Measurements from ENCODE around the gene PKIG.
A peak's percentile ranks its signal among the peaks of the same experiment; 100 is the strongest.
"Not testable (repeated sequence)": the region's sequence is repeated elsewhere in the genome, so short reads cannot be mapped to it uniquely, and the experiment has no call there.

Gene PKIG

DNA sequence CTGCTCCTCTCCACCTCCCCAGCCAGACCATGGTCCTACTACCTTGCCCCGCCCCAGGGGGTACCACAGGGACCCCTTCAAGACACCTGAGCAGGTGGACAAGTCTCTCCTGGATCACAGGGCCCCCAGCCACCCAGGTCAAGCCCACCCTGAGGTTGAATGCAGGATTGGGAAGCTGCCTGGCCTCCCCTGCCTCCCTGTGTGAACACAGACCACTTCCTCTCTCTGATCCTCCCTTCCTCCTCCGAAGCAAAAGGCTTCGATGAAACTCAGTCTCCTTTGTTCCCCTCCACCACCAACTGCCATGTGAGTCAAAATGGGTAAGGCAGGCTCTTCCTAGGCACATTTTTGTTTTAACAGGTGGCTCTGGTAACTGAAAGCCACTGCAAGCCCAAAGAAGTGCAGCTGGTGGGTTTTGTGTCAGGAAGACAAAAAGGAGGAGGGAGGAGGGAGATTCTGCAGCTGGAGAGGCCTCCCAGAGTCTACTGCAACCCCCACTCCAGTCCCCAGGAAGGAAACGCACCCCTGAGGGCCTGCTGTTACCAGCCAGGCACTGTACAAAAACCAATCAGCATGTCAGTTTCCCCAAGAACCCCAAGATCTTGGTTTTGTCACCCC, 63.8 kb downstream of the PKIG start:
- Histone ChIP-seq H3K36me3 (ENCODE audit: control insufficient read depth, insufficient read depth, low read length) (no peaks in the 10 kb centered on the region), H3K4me3 (ENCODE audit: low read depth, low read length) (no peak overlapping the region), H3K9me3 (ENCODE audit: control insufficient read depth, insufficient read depth, low read length) (no peaks in the 10 kb centered on the region), H3K4me1 (ENCODE audit: control insufficient read depth, insufficient read depth, low read length) (peaks cover 13% of the 10 kb centered on the region), H3K27me3 (ENCODE audit: control insufficient read depth, insufficient read depth, low read length) (peaks cover 9% of the 10 kb centered on the region), H3K9ac (ENCODE audit: low read depth, low read length) (no peak overlapping the region)

DNA sequence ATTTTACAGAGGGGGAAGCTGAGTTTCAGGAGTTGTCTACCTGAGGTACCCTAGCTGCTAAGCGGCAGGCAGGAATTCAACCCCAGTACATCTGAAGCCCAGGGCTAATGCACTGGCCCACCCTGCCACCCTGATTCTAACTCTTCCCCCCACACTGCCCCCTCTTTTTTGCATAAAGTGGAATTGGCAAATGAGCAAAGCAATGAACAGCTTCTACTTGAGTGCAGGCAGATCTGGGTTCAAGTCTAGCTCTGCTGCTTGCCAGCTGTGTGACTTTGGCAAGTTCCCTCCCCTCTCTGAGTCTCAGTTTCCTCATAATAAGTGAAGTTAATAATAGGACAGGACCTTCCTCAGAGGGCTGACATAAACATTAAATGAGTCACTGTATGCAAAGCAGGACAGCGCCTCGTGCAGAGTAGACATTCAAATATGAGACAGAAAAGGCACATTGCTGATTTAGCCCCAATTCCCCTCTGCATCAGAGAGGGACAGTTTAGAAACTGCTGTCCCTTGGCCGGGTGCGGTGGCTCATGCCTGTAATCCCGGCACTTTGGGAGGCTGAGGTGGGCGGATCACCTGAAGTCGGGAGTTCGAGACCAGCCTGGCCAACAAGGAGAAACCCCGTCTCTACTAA, 64.4 kb downstream of the PKIG start:
- H3K4me3 ChIP-seq (ENCODE audit: low read depth, low read length): no peak overlapping the region
- no peaks in the 10 kb centered on the region for H3K9me3 ChIP-seq (ENCODE audit: control insufficient read depth, insufficient read depth, low read length)
- H3K36me3 ChIP-seq (ENCODE audit: control insufficient read depth, insufficient read depth, low read length): no peaks in the 10 kb centered on the region
- no peak overlapping the region for H3K9ac ChIP-seq (ENCODE audit: low read depth, low read length)
- peaks cover 9% of the 10 kb centered on the region for H3K27me3 ChIP-seq (ENCODE audit: control insufficient read depth, insufficient read depth, low read length)
- peaks cover 13% of the 10 kb centered on the region for H3K4me1 ChIP-seq (ENCODE audit: control insufficient read depth, insufficient read depth, low read length)

DNA sequence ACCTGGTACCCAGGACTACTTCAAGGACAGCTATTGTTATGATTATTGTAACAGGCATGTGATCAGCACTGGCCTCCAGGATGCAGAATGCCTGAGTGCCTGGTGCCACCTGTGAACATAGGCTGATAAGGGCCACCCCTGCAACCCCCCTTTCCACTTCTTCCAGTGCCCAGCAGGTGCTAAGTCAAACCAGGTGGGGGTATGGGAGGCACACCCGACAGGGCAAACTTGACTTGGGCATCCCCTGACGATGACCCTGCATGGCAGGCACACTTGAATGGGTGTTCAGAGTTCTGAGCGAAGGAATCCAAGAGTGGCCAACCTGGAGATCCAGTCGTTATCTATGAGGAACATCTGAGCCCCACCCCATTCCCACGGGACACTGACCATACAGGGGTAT, 65.7 kb downstream of the PKIG start:
- Histone ChIP-seq H3K4me3 (ENCODE audit: low read depth, low read length) (no peak overlapping the region), H3K27me3 (ENCODE audit: control insufficient read depth, insufficient read depth, low read length) (peaks cover 19% of the 10 kb centered on the region), H3K4me1 (ENCODE audit: control insufficient read depth, insufficient read depth, low read length) (peaks cover 6% of the 10 kb centered on the region), H3K36me3 (ENCODE audit: control insufficient read depth, insufficient read depth, low read length) (no peaks in the 10 kb centered on the region), H3K9ac (ENCODE audit: low read depth, low read length) (no peak overlapping the region), H3K9me3 (ENCODE audit: control insufficient read depth, insufficient read depth, low read length) (no peaks in the 10 kb centered on the region)

DNA sequence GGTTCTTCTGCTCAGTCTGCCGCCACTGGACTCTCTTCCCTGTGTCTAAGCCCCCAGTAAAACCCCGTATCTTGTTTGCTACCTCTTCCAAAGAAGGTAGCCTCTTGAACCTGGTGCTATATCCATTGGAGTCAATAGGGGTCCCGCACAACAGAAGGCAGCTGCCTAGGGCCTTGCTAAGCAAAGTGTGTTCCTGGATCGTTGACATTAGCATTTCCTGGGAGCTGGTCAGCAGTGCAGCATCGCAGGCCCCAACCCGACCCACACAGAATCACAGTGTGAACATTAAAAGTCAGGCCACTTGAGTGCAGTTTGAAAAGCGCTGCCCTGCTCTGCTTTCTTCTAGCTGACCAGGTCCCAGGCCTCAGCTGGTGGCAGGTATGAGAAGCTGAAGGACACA, 66.2 kb downstream of the PKIG start:
- Histone ChIP-seq H3K9ac (ENCODE audit: low read depth, low read length) (no peak overlapping the region), H3K4me3 (ENCODE audit: low read depth, low read length) (no peak overlapping the region), H3K9me3 (ENCODE audit: control insufficient read depth, insufficient read depth, low read length) (no peaks in the 10 kb centered on the region), H3K4me1 (ENCODE audit: control insufficient read depth, insufficient read depth, low read length) (peaks cover 4% of the 10 kb centered on the region), H3K36me3 (ENCODE audit: control insufficient read depth, insufficient read depth, low read length) (no peaks in the 10 kb centered on the region), H3K27me3 (ENCODE audit: control insufficient read depth, insufficient read depth, low read length) (peaks cover 24% of the 10 kb centered on the region)

DNA sequence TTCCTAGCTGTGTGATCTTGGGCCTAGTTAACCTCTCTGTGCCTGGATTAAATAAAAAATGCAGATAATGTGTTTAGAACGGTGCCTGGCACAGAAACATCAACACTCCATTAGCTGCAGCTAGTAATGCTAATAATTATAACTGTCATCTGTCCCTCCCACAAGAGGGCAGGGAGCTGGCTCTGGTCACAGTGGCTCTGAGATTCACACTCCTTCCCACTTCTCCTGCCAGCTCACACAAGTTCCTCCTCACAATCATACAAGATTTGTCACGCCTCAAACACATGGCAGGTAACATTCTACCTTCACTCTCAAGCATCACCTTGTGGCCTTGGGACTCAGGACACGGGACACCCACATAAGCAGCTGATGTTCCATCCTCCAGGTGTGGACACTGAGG, 66.7 kb downstream of the PKIG start:
- Histone ChIP-seq H3K9me3 (ENCODE audit: control insufficient read depth, insufficient read depth, low read length) (no peaks in the 10 kb centered on the region), H3K9ac (ENCODE audit: low read depth, low read length) (no peak overlapping the region), H3K4me1 (ENCODE audit: control insufficient read depth, insufficient read depth, low read length) (peaks cover 4% of the 10 kb centered on the region), H3K27me3 (ENCODE audit: control insufficient read depth, insufficient read depth, low read length) (peaks cover 26% of the 10 kb centered on the region), H3K36me3 (ENCODE audit: control insufficient read depth, insufficient read depth, low read length) (no peaks in the 10 kb centered on the region), H3K4me3 (ENCODE audit: low read depth, low read length) (no peak overlapping the region)

DNA sequence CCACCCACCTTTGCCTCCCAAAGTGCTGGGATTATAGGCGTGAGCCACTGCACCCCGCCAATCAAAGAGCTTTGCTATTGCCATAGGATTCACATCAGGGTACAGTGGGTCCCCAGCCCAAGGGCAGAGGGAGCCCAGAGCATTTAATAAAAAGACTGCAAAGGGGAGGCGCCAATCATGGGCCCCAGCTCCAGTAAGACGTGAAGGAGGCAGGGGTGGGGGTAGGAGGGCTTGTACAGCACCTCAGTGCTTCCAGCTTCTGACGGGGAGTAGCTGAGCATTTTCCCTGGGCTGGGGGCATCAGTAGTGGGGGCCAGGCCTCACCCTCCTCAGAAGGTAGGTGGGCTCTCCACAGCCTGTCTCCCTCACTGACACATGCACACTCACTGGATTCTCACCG, 67.6 kb downstream of the PKIG start:
- Histone ChIP-seq H3K9me3 (ENCODE audit: control insufficient read depth, insufficient read depth, low read length) (no peaks in the 10 kb centered on the region), H3K36me3 (ENCODE audit: control insufficient read depth, insufficient read depth, low read length) (no peaks in the 10 kb centered on the region), H3K27me3 (ENCODE audit: control insufficient read depth, insufficient read depth, low read length) (peaks cover 26% of the 10 kb centered on the region), H3K9ac (ENCODE audit: low read depth, low read length) (no peak overlapping the region), H3K4me1 (ENCODE audit: control insufficient read depth, insufficient read depth, low read length) (peaks cover 4% of the 10 kb centered on the region), H3K4me3 (ENCODE audit: low read depth, low read length) (no peak overlapping the region)

DNA sequence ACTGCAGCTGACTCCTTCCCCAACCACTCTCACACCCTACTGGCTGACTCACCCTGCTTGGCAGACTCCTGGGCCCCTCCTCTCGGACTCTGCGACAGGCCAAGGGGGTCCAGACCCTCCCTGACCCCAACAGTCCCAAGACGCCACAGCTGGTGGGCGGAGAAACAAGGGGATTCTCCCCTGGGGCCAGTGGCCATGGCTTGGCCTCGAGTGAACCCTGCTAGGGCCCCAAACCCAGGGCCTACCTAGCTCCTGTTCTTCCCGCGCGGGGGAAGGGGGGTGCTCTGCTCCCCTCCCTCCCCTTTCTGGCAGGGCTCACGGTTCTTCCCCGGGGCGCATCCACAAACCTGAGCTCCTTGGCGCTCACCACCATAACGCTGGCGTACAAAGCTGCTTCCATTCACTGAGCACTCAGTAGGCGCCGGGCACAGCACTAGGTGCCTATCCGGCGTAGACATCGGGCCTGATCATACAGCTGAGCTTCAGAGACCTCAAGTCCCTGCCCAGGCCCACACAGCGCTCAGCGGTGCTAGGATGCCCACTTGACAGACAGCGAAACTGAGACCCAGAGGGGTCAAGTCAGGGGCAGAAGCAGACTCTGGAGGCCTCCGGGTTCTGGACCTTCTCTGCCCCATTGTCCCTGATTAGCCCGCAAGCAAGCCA, 68.5 kb downstream of the PKIG start:
- H3K9me3 ChIP-seq (ENCODE audit: control insufficient read depth, insufficient read depth, low read length): no peaks in the 10 kb centered on the region
- peaks cover 4% of the 10 kb centered on the region for H3K4me1 ChIP-seq (ENCODE audit: control insufficient read depth, insufficient read depth, low read length)
- peak overlapping the region; percentile 53 for H3K4me3 ChIP-seq (ENCODE audit: low read depth, low read length)
- peaks cover 26% of the 10 kb centered on the region for H3K27me3 ChIP-seq (ENCODE audit: control insufficient read depth, insufficient read depth, low read length)
- H3K36me3 ChIP-seq (ENCODE audit: control insufficient read depth, insufficient read depth, low read length): no peaks in the 10 kb centered on the region
- no peak overlapping the region for H3K9ac ChIP-seq (ENCODE audit: low read depth, low read length)

DNA sequence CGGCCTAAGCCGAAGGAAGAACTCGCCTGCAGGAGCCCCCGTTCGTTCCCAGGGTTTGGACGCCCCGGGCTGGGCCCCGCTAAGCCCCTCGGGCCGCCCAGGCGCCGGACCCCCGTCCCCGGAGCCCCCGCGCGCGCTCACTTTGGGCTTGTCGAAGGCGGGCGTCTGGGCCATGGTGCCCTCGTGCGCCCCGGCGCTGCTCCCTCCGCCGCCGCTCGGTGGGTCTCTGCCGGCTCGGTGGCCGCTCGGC, 69.0 kb downstream of the PKIG start:
- H3K9ac ChIP-seq (ENCODE audit: low read depth, low read length): no peak overlapping the region
- H3K4me1 ChIP-seq (ENCODE audit: control insufficient read depth, insufficient read depth, low read length): peaks cover 2% of the 10 kb centered on the region

DNA sequence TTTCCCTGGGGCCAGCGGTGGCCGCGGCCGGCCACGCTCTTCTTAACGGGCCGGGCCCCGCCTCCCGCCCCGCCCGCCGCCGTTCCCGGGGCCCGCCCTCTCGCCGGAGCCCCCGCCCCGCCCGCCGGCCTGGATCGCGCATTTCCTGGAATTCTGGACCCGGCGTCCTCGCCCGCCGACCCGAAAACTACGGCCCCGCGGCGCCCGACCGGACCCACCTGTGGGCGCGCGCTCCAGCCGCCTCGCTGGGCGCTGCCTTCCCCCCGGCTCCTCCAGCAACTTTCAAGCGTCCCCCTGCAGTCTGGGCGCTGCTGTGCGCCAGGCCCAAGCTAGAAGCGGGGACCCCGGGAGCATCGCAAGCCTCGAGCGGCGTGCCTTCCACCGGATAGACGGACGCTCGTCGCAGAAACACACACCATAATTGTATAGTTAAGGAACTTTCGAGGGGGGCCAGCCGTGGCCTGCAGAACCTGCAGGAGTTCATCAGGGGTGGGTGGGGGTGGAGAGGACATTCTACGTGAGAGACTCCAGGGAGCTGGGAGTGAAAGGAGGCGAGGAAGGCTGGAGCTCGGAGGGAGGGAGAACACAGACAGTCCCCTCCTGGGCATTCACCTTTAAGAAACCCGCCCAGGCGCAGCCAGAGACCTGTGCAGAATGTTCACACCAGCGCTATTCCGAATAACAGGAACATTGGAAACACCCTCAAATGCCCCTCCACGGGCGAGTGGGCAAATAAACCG, 69.5 kb downstream of the PKIG start, which contains the start of gene ADA:
ADA (minus strand) TSS at position 16 of the 740 bp plus-strand sequence. CDS start 92 bp downstream, outside the sequence.
- Histone ChIP-seq H3K9me3 (ENCODE audit: control insufficient read depth, insufficient read depth, low read length) (no peaks in the 10 kb centered on the region), H3K36me3 (ENCODE audit: control insufficient read depth, insufficient read depth, low read length) (no peaks in the 10 kb centered on the region), H3K4me1 (ENCODE audit: control insufficient read depth, insufficient read depth, low read length) (peaks cover 2% of the 10 kb centered on the region), H3K9ac (ENCODE audit: low read depth, low read length) (no peak within 1 kb of the TSS), H3K27me3 (ENCODE audit: control insufficient read depth, insufficient read depth, low read length) (peaks cover 26% of the 10 kb centered on the region), H3K4me3 (ENCODE audit: low read depth, low read length) (peak within 1 kb of the TSS; percentile 79)

More for the DNA sequence above, 69.0 kb downstream of the PKIG start:
- Histone ChIP-seq H3K36me3 (ENCODE audit: control insufficient read depth, insufficient read depth, low read length) (no peaks in the 10 kb centered on the region), H3K27me3 (ENCODE audit: control insufficient read depth, insufficient read depth, low read length) (peaks cover 26% of the 10 kb centered on the region), H3K4me3 (ENCODE audit: low read depth, low read length) (peak overlapping the region; percentile 53), H3K9me3 (ENCODE audit: control insufficient read depth, insufficient read depth, low read length) (no peaks in the 10 kb centered on the region)

DNA sequence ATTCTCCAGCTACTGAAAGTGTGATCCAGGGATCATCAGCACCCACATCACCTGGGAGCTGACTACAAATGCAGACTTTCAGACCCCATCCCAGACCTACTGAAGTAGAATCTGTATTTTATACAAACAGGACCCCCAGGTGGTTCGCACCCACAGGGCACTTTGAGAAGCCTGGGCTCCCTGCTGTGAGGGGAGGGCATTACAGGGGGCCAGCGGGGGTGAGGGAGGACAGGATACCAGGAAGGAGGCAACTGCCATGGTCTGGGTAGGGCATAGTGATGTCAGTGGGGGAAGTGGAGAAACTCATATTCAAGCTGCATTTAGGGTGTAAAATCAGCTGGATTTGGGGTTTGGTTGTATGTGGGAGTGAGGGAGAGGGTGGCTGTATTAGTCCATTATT, 71.2 kb downstream of the PKIG start:
- Histone ChIP-seq H3K9ac (ENCODE audit: low read depth, low read length) (no peak overlapping the region), H3K9me3 (ENCODE audit: control insufficient read depth, insufficient read depth, low read length) (no peaks in the 10 kb centered on the region)

DNA sequence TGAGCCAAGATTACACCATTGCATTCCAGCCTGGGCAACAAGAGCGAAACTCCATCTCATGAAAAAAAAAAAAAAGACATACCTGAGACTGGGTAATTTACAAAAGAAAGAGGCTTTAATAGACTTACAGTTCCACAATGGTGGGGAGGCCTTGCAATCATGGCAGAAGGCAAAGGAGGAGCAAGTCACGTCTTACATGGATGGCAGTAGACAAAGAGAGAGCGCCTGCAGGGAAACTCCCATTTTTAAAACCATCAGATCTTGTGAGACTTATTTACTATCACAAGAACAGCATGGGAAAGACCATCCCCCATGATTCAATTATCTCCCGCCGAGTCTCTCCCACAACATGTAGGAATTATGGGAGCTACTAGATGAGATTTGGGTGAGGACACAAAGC, 71.8 kb downstream of the PKIG start:
- H3K9me3 ChIP-seq (ENCODE audit: control insufficient read depth, insufficient read depth, low read length); H3K4me1 ChIP-seq (ENCODE audit: control insufficient read depth, insufficient read depth, low read length); H3K4me3 ChIP-seq (ENCODE audit: low read depth, low read length); H3K36me3 ChIP-seq (ENCODE audit: control insufficient read depth, insufficient read depth, low read length); H3K9ac ChIP-seq (ENCODE audit: low read depth, low read length): not testable (repeated sequence)
- peaks cover 28% of the 10 kb centered on the region for H3K27me3 ChIP-seq (ENCODE audit: control insufficient read depth, insufficient read depth, low read length)

More for the DNA sequence above, 71.2 kb downstream of the PKIG start:
- Histone ChIP-seq H3K27me3 (ENCODE audit: control insufficient read depth, insufficient read depth, low read length) (peaks cover 26% of the 10 kb centered on the region), H3K4me1 (ENCODE audit: control insufficient read depth, insufficient read depth, low read length) (peaks cover 2% of the 10 kb centered on the region), H3K4me3 (ENCODE audit: low read depth, low read length) (no peak overlapping the region), H3K36me3 (ENCODE audit: control insufficient read depth, insufficient read depth, low read length) (no peaks in the 10 kb centered on the region)
